Erythroblast (primary cell): ENCODE measurements around the gene WASF3.

Experiments
- DNase-seq, 2 experiments: peaks; one replicate each; lab custom pipeline; 2025; lab: John Stamatoyannopoulos, UW
- GATA1 ChIP-seq: IDR thresholded peaks from 2 replicates; pipeline ENCODE4 v1.6.1; 2011; ENCODE audit warnings: low read depth, mild to moderate bottlenecking, control low read depth, low read length, moderate library complexity
- POLR2A ChIP-seq: IDR thresholded peaks from 2 replicates; pipeline ENCODE4 v1.6.1; 2011; ENCODE audit warnings: mild to moderate bottlenecking, low read length

WASF3 gene

DNA sequence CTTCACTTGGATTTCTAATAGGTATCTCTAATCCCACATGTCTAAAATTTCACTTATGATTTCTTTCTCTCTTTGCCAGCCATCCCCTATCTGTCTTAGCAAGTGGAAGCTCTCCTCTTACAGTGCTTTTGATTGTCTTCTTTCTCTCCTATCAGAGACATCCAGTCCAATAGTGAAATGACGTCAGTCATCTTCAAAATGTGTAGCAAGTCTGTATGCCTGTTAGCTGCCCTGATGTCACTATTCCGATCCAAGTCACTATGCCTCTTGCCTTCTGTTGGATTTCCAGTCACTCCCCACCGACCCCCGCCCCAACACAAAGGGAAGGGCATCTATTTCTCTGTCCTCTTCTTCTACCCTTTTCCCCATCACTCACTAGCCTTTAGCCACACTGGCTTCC lies 96.4 kb downstream of the WASF3 start:
- TF ChIP-seq GATA1 (no peak), POLR2A (no peak)
- DNase-seq, result no peak

DNA sequence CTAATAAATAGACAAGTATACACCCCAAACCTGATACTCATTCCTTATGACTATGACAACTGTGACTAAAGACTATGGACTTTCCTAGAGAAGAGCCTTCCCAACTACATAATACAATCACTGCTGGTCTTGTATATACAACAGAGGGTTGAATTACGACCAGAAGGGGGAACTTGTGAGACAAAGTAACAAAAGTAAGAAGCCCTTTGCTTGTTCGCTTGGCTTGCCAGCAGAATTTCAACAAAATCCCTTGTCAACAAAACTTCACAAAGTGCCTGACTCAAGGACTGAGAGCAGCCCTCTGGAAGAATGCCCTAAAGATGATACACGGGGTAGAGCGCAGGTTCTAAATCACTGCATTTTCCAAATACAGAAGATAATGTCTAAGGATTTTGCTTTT lies 99.4 kb downstream of the WASF3 start:
- TF ChIP-seq GATA1, result no peak
- TF ChIP-seq POLR2A, result no peak
- DNase-seq, result no peak

- no peak for DNase-seq
- TF ChIP-seq POLR2A (no peak), GATA1 (no peak)
These were observed 101.2 kb downstream of the WASF3 start for GRCh38 chr13:26658448-26659385.

GRCh38 chr13:26660185-26660584 lies 102.7 kb downstream of the WASF3 start:
- TF ChIP-seq GATA1 (no peak), POLR2A (no peak)
- DNase-seq, result no peak

DNA sequence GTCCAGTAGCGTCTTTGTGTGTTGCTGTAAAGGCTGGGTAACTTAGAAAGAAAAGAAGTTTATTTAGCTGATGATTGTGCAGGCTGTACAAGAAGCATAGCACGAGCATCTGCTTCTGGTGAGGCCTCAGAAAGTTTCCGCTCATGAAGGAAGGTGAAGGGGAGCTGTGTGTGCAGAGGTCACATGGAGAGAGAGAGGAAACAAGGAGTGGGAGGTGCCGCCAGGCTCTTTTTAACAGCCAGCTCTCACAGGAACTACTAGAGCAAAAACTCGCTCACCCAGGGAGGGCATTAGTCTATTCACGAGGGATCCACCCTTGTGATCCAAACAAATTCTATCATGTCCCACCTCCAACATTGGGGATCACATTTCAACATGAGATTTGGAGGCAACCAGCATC lies 103.3 kb downstream of the WASF3 start:
- DNase-seq, result no peak
- no peak for TF ChIP-seq POLR2A
- TF ChIP-seq GATA1, result no peak

- DNase-seq, result no peak
- TF ChIP-seq GATA1, result no peak
- TF ChIP-seq POLR2A, result no peak
These were observed 106.3 kb downstream of the WASF3 start for GRCh38 chr13:26663791-26664190.

GRCh38 chr13:26664286-26664685 lies 106.8 kb downstream of the WASF3 start:
- no peak for DNase-seq
- TF ChIP-seq POLR2A (no peak), GATA1 (no peak)

GRCh38 chr13:26664876-26665275 lies 107.4 kb downstream of the WASF3 start:
- TF ChIP-seq GATA1 (no peak), POLR2A (no peak)
- no peak for DNase-seq

GRCh38 chr13:26668357-26669146 lies 111.1 kb downstream of the WASF3 start:
- TF ChIP-seq POLR2A (no peak), GATA1 (no peak)
- no peak for DNase-seq

DNA sequence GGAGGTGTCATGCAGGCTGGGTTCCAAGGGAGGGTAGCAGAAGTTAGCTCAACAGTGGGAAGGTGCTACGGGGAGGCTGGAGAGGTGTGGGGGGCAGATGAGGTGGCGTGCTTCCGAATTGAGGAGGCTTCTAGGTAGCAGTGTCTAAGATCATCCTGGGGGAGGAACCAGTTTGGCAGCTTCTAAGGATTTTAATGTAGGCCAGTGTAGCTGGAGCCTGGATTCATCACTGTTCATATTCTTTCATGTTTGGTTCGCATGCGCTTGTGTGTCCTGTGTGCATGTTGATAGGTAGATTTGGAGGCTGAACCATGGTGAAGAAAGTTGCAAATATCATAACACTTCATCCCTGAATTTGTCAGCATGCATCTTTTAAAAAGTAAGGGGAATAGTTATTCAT lies 116.4 kb downstream of the WASF3 start:
- DNase-seq, result no peak

DNA sequence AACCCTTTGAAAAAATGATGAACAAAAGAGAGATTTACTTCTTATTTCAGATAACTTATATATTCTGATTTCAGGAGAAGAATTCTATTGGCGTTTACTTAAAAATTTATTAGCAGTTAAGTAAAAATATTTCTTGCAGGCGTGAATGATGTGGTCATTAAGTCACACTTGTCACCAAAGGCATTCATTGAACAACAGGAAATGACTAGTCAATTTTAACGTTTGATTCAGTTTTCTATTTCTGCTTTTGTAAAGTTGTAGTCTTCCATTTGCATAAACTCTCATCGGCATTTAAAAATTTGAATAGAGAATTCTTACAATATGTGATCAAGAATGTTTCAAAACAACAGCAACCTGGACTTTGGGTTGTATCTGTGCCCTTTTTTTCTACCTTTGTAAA lies 119.7 kb downstream of the WASF3 start:
- no peak for TF ChIP-seq GATA1
- no peak for TF ChIP-seq POLR2A

More for the DNA sequence above, 116.4 kb downstream of the WASF3 start:
- TF ChIP-seq POLR2A (no peak), GATA1 (no peak)

DNA sequence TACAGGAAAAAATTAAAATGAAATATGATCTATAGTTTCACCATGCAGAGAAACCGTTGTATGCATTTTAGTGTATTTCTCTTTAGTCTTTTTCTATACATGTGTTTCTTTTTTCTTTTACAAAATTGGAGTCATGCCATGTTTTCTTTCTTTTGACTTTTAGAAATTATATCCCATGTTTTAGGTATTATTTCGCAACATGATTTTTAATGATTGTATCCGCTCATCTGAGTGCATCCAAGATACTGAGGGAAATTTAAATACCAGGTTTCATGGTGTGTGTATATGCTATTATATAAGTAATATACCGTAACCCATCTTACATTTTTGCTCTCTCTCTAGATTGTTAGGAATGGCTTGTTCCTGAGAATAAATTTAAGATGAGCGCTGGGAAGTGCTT lies 120.8 kb downstream of the WASF3 start:
- DNase-seq, result no peak
- no peak for TF ChIP-seq POLR2A
- no peak for TF ChIP-seq GATA1

More for the DNA sequence above, 119.7 kb downstream of the WASF3 start:
- DNase-seq, result no peak

- DNase-seq, result no peak
- TF ChIP-seq POLR2A (no peak), GATA1 (no peak)
These were observed 121.3 kb downstream of the WASF3 start for GRCh38 chr13:26678796-26679195.
